OCI-LY7 (cell line): ENCODE results near the gene MCL1. TPM values are rescaled to one million over a fixed set of nuclear protein-coding genes. Genes with fewer than 3 reads are reported as not detected.

Source experiments
- BruUV-seq: library from RNA; stranded (reverse); fragments of 400-500 nt; replicated peaks from 2 replicates; lab custom pipeline; 2021; lab: Mats Ljungman, UMichigan
- CTCF ChIA-PET: fragments of 300-600 bp; sonication (Branson Sonifier 250); formaldehyde crosslinking; loops from one replicate; lab custom pipeline; 2022; ENCODE audit warnings: antibody characterized with exemption; ENCODE audit not compliant: unreplicated experiment; lab: Charles Lee
- POLR2A ChIA-PET: fragments of 300-600 bp; sonication (Branson Sonifier 250); formaldehyde crosslinking; loops from one replicate; lab custom pipeline; 2022; ENCODE audit warnings: antibody characterized with exemption; lab: Charles Lee
- DNase-seq: peaks from one replicate; pipeline ENCODE4 v3.0.0-alpha.2; 2015; ENCODE audit warnings: low spot score
- H2AFZ ChIP-seq: fragments of 200-600 bp; sonication (generic), shearing (Covaris generic); 2 replicates; pipeline ENCODE4 v1.6.1; 2014; ENCODE audit warnings: mild to moderate bottlenecking, antibody characterized with exemption, low read length, moderate library complexity
- H3K27ac ChIP-seq: fragments of 200-600 bp; sonication (generic); 2 replicates; pipeline ENCODE4 v1.5.1; 2014; ENCODE audit warnings: mixed run types, low read depth, mild to moderate bottlenecking, moderate library complexity, low read length, inconsistent platforms; ENCODE audit not compliant: poor library complexity, severe bottlenecking
- H3K36me3 ChIP-seq: fragments of 200-600 bp; sonication (generic); 2 replicates; pipeline ENCODE4 v1.6.1; 2014; ENCODE audit warnings: mild to moderate bottlenecking, antibody characterized with exemption, low read length, moderate library complexity, mixed read lengths; ENCODE audit not compliant: insufficient read depth
- H3K4me1 ChIP-seq: fragments of 200-600 bp; sonication (generic); 2 replicates; pipeline ENCODE4 v1.5.1; 2014; ENCODE audit warnings: mild to moderate bottlenecking, low read length; ENCODE audit not compliant: insufficient read depth, poor library complexity, severe bottlenecking
- H3K4me2 ChIP-seq: fragments of 200-600 bp; sonication (generic); 2 replicates; pipeline ENCODE4 v1.6.1; 2014; ENCODE audit warnings: mild to moderate bottlenecking, low read length
- H3K4me3 ChIP-seq: fragments of 200-600 bp; sonication (generic); 2 replicates; pipeline ENCODE4 v1.5.1; 2014; ENCODE audit warnings: mild to moderate bottlenecking, low read depth, low read length; ENCODE audit not compliant: poor library complexity, severe bottlenecking
- H3K79me2 ChIP-seq: fragments of 200-600 bp; sonication (generic); 2 replicates; pipeline ENCODE4 v1.6.1; 2016; ENCODE audit warnings: low read depth, mild to moderate bottlenecking, low read length, moderate library complexity, mixed read lengths; ENCODE audit not compliant: insufficient read depth
- H3K9me2 ChIP-seq: fragments of 200-600 bp; sonication (generic); 2 replicates; pipeline ENCODE4 v1.6.1; 2016; ENCODE audit warnings: mild to moderate bottlenecking, low read length, mixed read lengths; ENCODE audit not compliant: insufficient read depth
- H3K9me3 ChIP-seq: fragments of 200-600 bp; sonication (generic); 2 replicates; pipeline ENCODE4 v1.6.1; 2014; ENCODE audit warnings: mild to moderate bottlenecking, mixed run types, low read length, mixed read lengths
- H4K20me1 ChIP-seq: fragments of 200-600 bp; sonication (generic); 2 replicates; pipeline ENCODE4 v1.6.1; 2014; ENCODE audit warnings: mild to moderate bottlenecking, antibody characterized with exemption, low read length, moderate library complexity, mixed read lengths; ENCODE audit not compliant: insufficient read depth
- EZH2phosphoT487 ChIP-seq: fragments of 200-600 bp; sonication (generic); IDR thresholded peaks from 2 replicates; pipeline ENCODE4 v1.6.1; 2018; ENCODE audit warnings: low read depth, borderline replicate concordance, mild to moderate bottlenecking, mixed run types, antibody characterized with exemption, low read length, moderate library complexity, mixed read lengths
- intact Hi-C: fragments of 100-400 bp; cut with micrococcal nuclease; formaldehyde crosslinking; loops from one replicate; pipeline ENCODE4 v1.10.0; 2022; ENCODE audit not compliant: unreplicated experiment
- total RNA-seq, 2 experiments: library from RNA; depleted of rRNA in 1 of 2; stranded (reverse); fragments of >200 nt in 1 of 2; shearing (Covaris generic) in 1 of 2; gene quantifications; 2 replicates each; pipeline ENCODE4 v1.2.3, GENCODE V29; 2014 to 2022
- TF ChIP-seq, protein P1 (sequence below): fragments of 200-600 bp; sonication (generic); conservative IDR thresholded peaks from 2 replicates; pipeline ENCODE4 v1.5.1; 2014; ENCODE audit warnings: mild to moderate bottlenecking, antibody characterized with exemption, low read length, moderate library complexity, mixed read lengths

MCL1 gene
- total RNA-seq, 2 experiments from 2014 or later: 102 to 157 TPM

DNA sequence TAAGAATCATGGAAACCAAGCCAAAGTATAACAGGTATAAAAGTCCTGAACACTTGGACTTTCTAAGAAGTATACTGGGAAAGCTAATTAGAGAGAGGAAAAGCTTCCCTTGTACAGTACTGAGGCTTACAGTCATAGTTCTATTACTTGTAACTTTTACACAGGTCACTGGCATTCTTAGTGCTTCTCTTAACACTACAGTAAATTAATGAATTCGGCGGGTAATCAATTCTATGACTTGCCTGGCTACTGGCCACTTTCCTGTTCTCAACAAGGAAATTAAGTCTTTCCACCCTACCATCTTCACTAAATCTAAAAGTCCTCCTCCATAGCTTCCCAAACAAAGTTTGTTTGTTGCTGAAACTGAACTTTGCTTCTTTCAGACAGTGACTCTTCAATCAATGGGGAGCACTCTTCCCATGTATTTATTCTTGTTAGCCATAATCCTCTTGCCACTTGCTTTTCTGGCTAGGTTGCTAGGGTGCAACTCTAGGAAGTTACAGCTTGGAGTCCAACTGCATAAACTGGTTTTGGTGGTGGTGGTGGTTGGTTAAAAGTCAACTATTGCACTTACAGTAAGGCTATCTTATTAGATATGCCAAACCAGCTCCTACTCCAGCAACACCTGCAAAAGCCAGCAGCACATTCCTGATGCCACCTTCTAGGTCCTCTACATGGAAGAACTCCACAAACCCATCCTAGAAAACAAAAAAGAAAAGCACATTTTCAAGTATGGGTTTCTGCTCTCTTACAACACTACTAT lies 2.4 kb downstream of the MCL1 start:
- H4K20me1 ChIP-seq: peaks cover 50% of the 10 kb centered on the region
- peaks cover 74% of the 10 kb centered on the region for H3K36me3 ChIP-seq
- BruUV-seq: TSS peak; percentile 38
- peak overlapping the region; percentile 85 for H3K27ac ChIP-seq
- ChIA-PET POLR2A (interaction anchor here (13.8 kb wide), 1 partner anchor 13 kb away, joined by 260 read pairs; no protein-coding TSS in a partner anchor), CTCF (interaction anchor here (0.5 to 1.4 kb wide), 2 partner anchors 11 to 14 kb away, joined by 7 to 8 read pairs; no protein-coding TSS in a partner anchor)
- intact Hi-C loops: no loop called here
- peak overlapping the region; percentile 99 for H3K4me2 ChIP-seq
- H3K4me1 ChIP-seq: peaks cover 60% of the 10 kb centered on the region
- no peaks in the 10 kb centered on the region for H3K9me2 ChIP-seq
- peak overlapping the region; percentile 99 for H3K4me3 ChIP-seq
- no peaks in the 10 kb centered on the region for H3K9me3 ChIP-seq
- no peak overlapping the region for H2AFZ ChIP-seq
- H3K79me2 ChIP-seq: peaks cover 83% of the 10 kb centered on the region
- no peak for DNase-seq
- no peak for TF ChIP-seq EZH2phosphoT487
- TF ChIP-seq, protein P1, sequence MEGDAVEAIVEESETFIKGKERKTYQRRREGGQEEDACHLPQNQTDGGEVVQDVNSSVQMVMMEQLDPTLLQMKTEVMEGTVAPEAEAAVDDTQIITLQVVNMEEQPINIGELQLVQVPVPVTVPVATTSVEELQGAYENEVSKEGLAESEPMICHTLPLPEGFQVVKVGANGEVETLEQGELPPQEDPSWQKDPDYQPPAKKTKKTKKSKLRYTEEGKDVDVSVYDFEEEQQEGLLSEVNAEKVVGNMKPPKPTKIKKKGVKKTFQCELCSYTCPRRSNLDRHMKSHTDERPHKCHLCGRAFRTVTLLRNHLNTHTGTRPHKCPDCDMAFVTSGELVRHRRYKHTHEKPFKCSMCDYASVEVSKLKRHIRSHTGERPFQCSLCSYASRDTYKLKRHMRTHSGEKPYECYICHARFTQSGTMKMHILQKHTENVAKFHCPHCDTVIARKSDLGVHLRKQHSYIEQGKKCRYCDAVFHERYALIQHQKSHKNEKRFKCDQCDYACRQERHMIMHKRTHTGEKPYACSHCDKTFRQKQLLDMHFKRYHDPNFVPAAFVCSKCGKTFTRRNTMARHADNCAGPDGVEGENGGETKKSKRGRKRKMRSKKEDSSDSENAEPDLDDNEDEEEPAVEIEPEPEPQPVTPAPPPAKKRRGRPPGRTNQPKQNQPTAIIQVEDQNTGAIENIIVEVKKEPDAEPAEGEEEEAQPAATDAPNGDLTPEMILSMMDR: no peak

DNA sequence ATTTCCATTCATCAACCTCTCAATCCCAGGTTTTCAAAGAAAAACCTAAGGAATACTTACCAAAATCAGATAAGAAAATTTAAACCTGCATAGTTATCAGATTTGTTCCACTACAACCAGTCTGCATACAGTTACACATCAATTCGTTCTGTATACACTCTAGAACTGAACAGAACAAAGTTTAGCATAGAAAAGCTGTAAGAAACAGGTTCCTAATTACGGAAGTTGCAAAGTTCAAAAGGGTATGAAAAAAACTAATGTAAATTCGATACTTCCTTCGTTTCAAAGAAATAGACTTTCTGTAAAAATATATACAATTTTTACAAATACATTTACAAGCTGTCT lies 3.1 kb downstream of the MCL1 start:
- TF ChIP-seq EZH2phosphoT487: no peak
- TF ChIP-seq, protein P1: no peak
- Histone ChIP-seq H3K36me3 (peaks cover 80% of the 10 kb centered on the region), H3K79me2 (peaks cover 86% of the 10 kb centered on the region), H3K4me1 (peaks cover 59% of the 10 kb centered on the region), H2AFZ (no peak overlapping the region), H3K9me3 (no peaks in the 10 kb centered on the region), H4K20me1 (peaks cover 50% of the 10 kb centered on the region), H3K27ac (peak overlapping the region; percentile 85), H3K4me3 (peak overlapping the region; percentile 99), H3K4me2 (peak overlapping the region; percentile 99), H3K9me2 (no peaks in the 10 kb centered on the region)
- DNase-seq: no peak
- POLR2A ChIA-PET: interaction anchor here (13.8 kb wide), 1 partner anchor 12 kb away, joined by 260 read pairs; no protein-coding TSS in a partner anchor
- CTCF ChIA-PET: interaction anchor here (0.5 to 1.9 kb wide), 3 partner anchors 11 to 15 kb away, joined by 7 to 8 read pairs (median 7); no protein-coding TSS in a partner anchor
- BruUV-seq: no TSS peak
- intact Hi-C loops: no loop called here
